ENCODE data around the gene MAGIX.
"Not testable (repeated sequence)": the region's sequence is repeated elsewhere in the genome, so short reads cannot be mapped to it uniquely, and the experiment has no call there.

The MAGIX gene

GRCh38 chrX:49139713-49140112 lies 22.8 kb upstream of the MAGIX start:
- Histone ChIP-seq H3K9me3 (ENCODE audit: severe bottlenecking) (no peaks in the 10 kb centered on the region), H3K36me3 (ENCODE audit: low read depth) (no peaks in the 10 kb centered on the region), H3K4me3 (ENCODE audit: severe bottlenecking) (no peak overlapping the region), H3K27ac (ENCODE audit: poor library complexity, severe bottlenecking) (no peak overlapping the region), H3K4me1 (ENCODE audit: insufficient read depth, poor library complexity, severe bottlenecking) (no peaks in the 10 kb centered on the region), H3K27me3 (ENCODE audit: insufficient read depth, poor library complexity, severe bottlenecking) (no peaks in the 10 kb centered on the region)
- TF ChIP-seq CTCF (IDR thresholded peaks at IDR 0.05; ENCODE audit: poor library complexity, severe bottlenecking), result no peak
- DNase-seq (ENCODE audit: low spot score) (no peak), ATAC-seq (ENCODE audit: low read depth) (no peak)

GRCh38 chrX:49142264-49142663 lies 20.3 kb upstream of the MAGIX start:
- H3K27ac ChIP-seq (ENCODE audit: poor library complexity, severe bottlenecking); DNase-seq (ENCODE audit: low spot score); H3K36me3 ChIP-seq (ENCODE audit: low read depth); H3K4me3 ChIP-seq (ENCODE audit: severe bottlenecking); H3K27me3 ChIP-seq (ENCODE audit: insufficient read depth, poor library complexity, severe bottlenecking); ATAC-seq (ENCODE audit: low read depth); H3K9me3 ChIP-seq (ENCODE audit: severe bottlenecking); H3K4me1 ChIP-seq (ENCODE audit: insufficient read depth, poor library complexity, severe bottlenecking): not testable (repeated sequence)

- not testable (repeated sequence) for DNase-seq (ENCODE audit: low spot score); H3K9me3 ChIP-seq (ENCODE audit: severe bottlenecking); H3K36me3 ChIP-seq (ENCODE audit: low read depth); H3K27me3 ChIP-seq (ENCODE audit: insufficient read depth, poor library complexity, severe bottlenecking); H3K4me1 ChIP-seq (ENCODE audit: insufficient read depth, poor library complexity, severe bottlenecking); ATAC-seq (ENCODE audit: low read depth); H3K27ac ChIP-seq (ENCODE audit: poor library complexity, severe bottlenecking); H3K4me3 ChIP-seq (ENCODE audit: severe bottlenecking)
Observed at GRCh38 chrX:49143154-49143553, 19.4 kb upstream of the MAGIX start.

- no peaks in the 10 kb centered on the region for H3K9me3 ChIP-seq (ENCODE audit: severe bottlenecking)
- no peak overlapping the region for H3K4me3 ChIP-seq (ENCODE audit: severe bottlenecking)
- no peaks in the 10 kb centered on the region for H3K36me3 ChIP-seq (ENCODE audit: low read depth)
- no peak for TF ChIP-seq CTCF (IDR thresholded peaks at IDR 0.05; ENCODE audit: poor library complexity, severe bottlenecking)
- no peak overlapping the region for H3K27ac ChIP-seq (ENCODE audit: poor library complexity, severe bottlenecking)
- DNase-seq (ENCODE audit: low spot score) (no peak), ATAC-seq (ENCODE audit: low read depth) (no peak)
- H3K27me3 ChIP-seq (ENCODE audit: insufficient read depth, poor library complexity, severe bottlenecking), result no peaks in the 10 kb centered on the region
- H3K4me1 ChIP-seq (ENCODE audit: insufficient read depth, poor library complexity, severe bottlenecking), result no peaks in the 10 kb centered on the region
Observed at GRCh38 chrX:49147282-49147681, 15.3 kb upstream of the MAGIX start.

- H3K27me3 ChIP-seq (ENCODE audit: insufficient read depth, poor library complexity, severe bottlenecking), result no peaks in the 10 kb centered on the region
- no peaks in the 10 kb centered on the region for H3K36me3 ChIP-seq (ENCODE audit: low read depth)
- no peak overlapping the region for H3K27ac ChIP-seq (ENCODE audit: poor library complexity, severe bottlenecking)
- no peaks in the 10 kb centered on the region for H3K9me3 ChIP-seq (ENCODE audit: severe bottlenecking)
- no peak overlapping the region for H3K4me3 ChIP-seq (ENCODE audit: severe bottlenecking)
- DNase-seq (ENCODE audit: low spot score), result no peak
- no peaks in the 10 kb centered on the region for H3K4me1 ChIP-seq (ENCODE audit: insufficient read depth, poor library complexity, severe bottlenecking)
- no peak for TF ChIP-seq CTCF (IDR thresholded peaks at IDR 0.05; ENCODE audit: poor library complexity, severe bottlenecking)
- ATAC-seq (ENCODE audit: low read depth), result no peak
Observed at GRCh38 chrX:49147936-49148335, 14.6 kb upstream of the MAGIX start.

GRCh38 chrX:49148390-49149100 lies 14.0 kb upstream of the MAGIX start:
- DNase-seq (ENCODE audit: low spot score); H3K27ac ChIP-seq (ENCODE audit: poor library complexity, severe bottlenecking); ATAC-seq (ENCODE audit: low read depth); H3K9me3 ChIP-seq (ENCODE audit: severe bottlenecking); H3K36me3 ChIP-seq (ENCODE audit: low read depth); H3K4me3 ChIP-seq (ENCODE audit: severe bottlenecking); H3K27me3 ChIP-seq (ENCODE audit: insufficient read depth, poor library complexity, severe bottlenecking); H3K4me1 ChIP-seq (ENCODE audit: insufficient read depth, poor library complexity, severe bottlenecking): not testable (repeated sequence)

- H3K4me3 ChIP-seq (ENCODE audit: severe bottlenecking); DNase-seq (ENCODE audit: low spot score); H3K4me1 ChIP-seq (ENCODE audit: insufficient read depth, poor library complexity, severe bottlenecking); H3K27ac ChIP-seq (ENCODE audit: poor library complexity, severe bottlenecking); H3K9me3 ChIP-seq (ENCODE audit: severe bottlenecking); ATAC-seq (ENCODE audit: low read depth); H3K27me3 ChIP-seq (ENCODE audit: insufficient read depth, poor library complexity, severe bottlenecking); H3K36me3 ChIP-seq (ENCODE audit: low read depth): not testable (repeated sequence)
Observed at GRCh38 chrX:49149291-49149690, 13.3 kb upstream of the MAGIX start.

Data from RWPE2 (cell line).